Trophoblast cell (in vitro differentiated cells and primary cell): ENCODE measurements around the gene PTP4A1.

Source experiments
- DNase-seq, 2 donors: peaks; one replicate each; pipeline ENCODE4 v3.0.0-alpha.2; 2016
- H2AFZ ChIP-seq: 2 replicates; pipeline ENCODE4 v1.6.1; 2013; ENCODE audit warnings: low read length, moderate library complexity, mild to moderate bottlenecking; ENCODE audit not compliant: insufficient read depth, poor library complexity
- H2AK5ac ChIP-seq: 2 replicates; pipeline ENCODE4 v1.6.1; 2013; ENCODE audit warnings: mild to moderate bottlenecking, low read length
- H2BK120ac ChIP-seq: 2 replicates; pipeline ENCODE4 v1.6.1; 2013; ENCODE audit warnings: low read length, mild to moderate bottlenecking, moderate library complexity; ENCODE audit not compliant: insufficient read depth, poor library complexity
- H2BK12ac ChIP-seq: 2 replicates; pipeline ENCODE4 v1.6.1; 2013; ENCODE audit warnings: mild to moderate bottlenecking, low read length, moderate library complexity
- H2BK5ac ChIP-seq: 2 replicates; pipeline ENCODE4 v1.6.1; 2013; ENCODE audit warnings: low read length, low read depth, moderate library complexity, mild to moderate bottlenecking; ENCODE audit not compliant: poor library complexity
- H3K14ac ChIP-seq: 2 replicates; pipeline ENCODE4 v1.6.1; 2013; ENCODE audit warnings: mild to moderate bottlenecking, low read length
- H3K18ac ChIP-seq: 2 replicates; pipeline ENCODE4 v1.6.1; 2013; ENCODE audit warnings: mild to moderate bottlenecking, low read length
- H3K23ac ChIP-seq: 2 replicates; pipeline ENCODE4 v1.6.1; 2013; ENCODE audit warnings: low read length
- H3K27ac ChIP-seq: 2 replicates; pipeline ENCODE4 v1.5.1; 2013; ENCODE audit warnings: low read depth, mild to moderate bottlenecking, inconsistent platforms, low read length, moderate library complexity
- H3K27me3 ChIP-seq: 2 replicates; pipeline ENCODE4 v1.6.1; 2013; ENCODE audit warnings: inconsistent platforms, mild to moderate bottlenecking, low read length, moderate library complexity; ENCODE audit not compliant: insufficient read depth
- H3K36me3 ChIP-seq, 2 experiments: 1 replicate in 1 of 2; 2 replicates in 1 of 2; pipeline ENCODE4 v1.6.1; 2013; ENCODE audit warnings: low read length in 2 of 2, mild to moderate bottlenecking in 2 of 2, moderate library complexity in 1 of 2; ENCODE audit not compliant: insufficient read depth in 2 of 2, control insufficient read depth in 1 of 2
- H3K4ac ChIP-seq: 2 replicates; pipeline ENCODE4 v1.6.1; 2013; ENCODE audit warnings: low read depth, mild to moderate bottlenecking, low read length, moderate library complexity
- H3K4me1 ChIP-seq, 2 experiments: 1 replicate in 1 of 2; 2 replicates in 1 of 2; pipeline ENCODE4 v1.6.1; 2013; ENCODE audit warnings: low read length in 2 of 2, mild to moderate bottlenecking in 2 of 2, moderate library complexity in 1 of 2; ENCODE audit not compliant: insufficient read depth in 2 of 2, control insufficient read depth in 1 of 2
- H3K4me2 ChIP-seq: 2 replicates; pipeline ENCODE4 v1.6.1; 2013; ENCODE audit warnings: inconsistent platforms, mild to moderate bottlenecking, low read length, moderate library complexity
- H3K4me3 ChIP-seq: 2 replicates; pipeline ENCODE4 v1.5.1; 2013; ENCODE audit warnings: mild to moderate bottlenecking, low read depth, low read length, inconsistent platforms
- H3K79me1 ChIP-seq: one replicate; pipeline ENCODE4 v1.6.1; 2013; ENCODE audit warnings: low read length
- H3K79me2 ChIP-seq: 2 replicates; pipeline ENCODE4 v1.6.1; 2013; ENCODE audit warnings: low read length, mild to moderate bottlenecking; ENCODE audit not compliant: control insufficient read depth, insufficient read depth, poor library complexity
- H3K9ac ChIP-seq: 2 replicates; pipeline ENCODE4 v1.6.1; 2013; ENCODE audit warnings: mild to moderate bottlenecking, low read length
- H3K9me3 ChIP-seq: 2 replicates; pipeline ENCODE4 v1.6.1; 2013; ENCODE audit warnings: low read depth, mild to moderate bottlenecking, control low read depth, inconsistent platforms, low read length; ENCODE audit not compliant: insufficient read depth
- H4K12ac ChIP-seq: 2 replicates; pipeline ENCODE4 v1.6.1; 2013; ENCODE audit warnings: low read depth, mild to moderate bottlenecking, low read length, moderate library complexity
- H4K8ac ChIP-seq: 2 replicates; pipeline ENCODE4 v1.6.1; 2013; ENCODE audit warnings: low read depth, mild to moderate bottlenecking, low read length, moderate library complexity
- H4K91ac ChIP-seq: one replicate; pipeline ENCODE4 v1.6.1; 2013; ENCODE audit warnings: low read depth, mild to moderate bottlenecking, low read length, moderate library complexity
- WGBS: extraction: QIAGEN DNeasy Blood & Tissue Kit; methylation state at CpG from one replicate; pipeline ENCODE4 v1.1.7; 2013; ENCODE audit warnings: missing lambda C conversion rate; ENCODE audit not compliant: insufficient read length, insufficient coverage; ENCODE audit errors: extremely low coverage; 5-methylcytosine and 5-hydroxymethylcytosine counted together

PTP4A1 gene

DNA sequence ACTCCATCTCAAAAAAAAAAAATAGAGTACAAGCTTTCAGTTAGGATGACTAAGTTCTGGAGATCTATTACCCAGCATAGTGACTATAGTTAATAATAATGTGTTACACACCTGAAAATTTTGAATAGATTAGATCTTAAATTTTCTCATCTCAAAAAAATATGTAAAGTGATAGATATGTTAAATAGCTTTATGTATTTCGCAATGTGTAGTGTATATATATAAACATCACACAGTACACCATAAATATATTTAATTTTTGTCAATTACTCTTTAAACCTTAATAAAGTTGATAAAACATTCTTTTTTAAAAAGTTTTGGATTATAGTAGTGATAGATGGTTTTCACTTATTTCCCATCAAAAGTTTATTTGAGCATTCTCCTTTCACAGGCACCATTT lies 25.6 kb upstream of the PTP4A1 start:
- no peak overlapping the region for H3K27ac ChIP-seq
- H3K4me3 ChIP-seq = no peak overlapping the region
- no peak overlapping the region for H3K9ac ChIP-seq
- no peaks in the 10 kb centered on the region for H3K27me3 ChIP-seq
- no peak overlapping the region for H3K23ac ChIP-seq
- H4K12ac ChIP-seq = no peak overlapping the region
- H3K79me2 ChIP-seq = no peaks in the 10 kb centered on the region
- H3K4ac ChIP-seq = no peak overlapping the region
- no peak overlapping the region for H2BK120ac ChIP-seq
- no peak overlapping the region for H3K18ac ChIP-seq
- no peaks in the 10 kb centered on the region for H3K9me3 ChIP-seq
- WGBS = no CpG with 5 or more reads among the region's 1 CpG
- H2AK5ac ChIP-seq = no peak overlapping the region
- no peak overlapping the region for H3K4me2 ChIP-seq
- no peak overlapping the region for H2BK5ac ChIP-seq
- H3K36me3 ChIP-seq = no peaks in the 10 kb centered on the region
- no peak overlapping the region for H4K8ac ChIP-seq
- H2BK12ac ChIP-seq = no peak overlapping the region
- no peak for DNase-seq
- no peaks in the 10 kb centered on the region for H3K79me1 ChIP-seq
- no peak overlapping the region for H4K91ac ChIP-seq
- H3K4me1 ChIP-seq = no peaks in the 10 kb centered on the region
- no peak overlapping the region for H2AFZ ChIP-seq
- no peak overlapping the region for H3K14ac ChIP-seq

DNA sequence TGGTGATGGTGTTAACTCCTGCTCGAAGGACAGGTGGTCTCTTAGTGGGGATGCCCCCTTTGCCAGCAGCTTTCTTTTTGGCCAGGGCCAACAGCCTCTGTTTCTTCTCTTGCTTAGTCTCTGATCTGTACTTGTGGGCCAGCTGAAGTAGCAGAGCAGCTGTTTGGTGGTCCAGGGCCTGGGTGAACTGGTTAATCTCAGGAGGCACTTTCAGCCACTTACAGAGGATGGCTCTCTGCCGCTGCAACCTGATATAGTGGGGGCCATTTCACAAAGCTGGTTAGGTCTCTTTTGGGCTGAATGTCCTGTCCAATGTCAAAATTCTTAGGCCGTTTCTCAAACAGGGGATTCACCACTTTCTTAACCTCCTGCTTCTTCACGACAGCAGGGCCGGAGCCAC lies 23.2 kb upstream of the PTP4A1 start:
- Histone ChIP-seq H3K23ac (no peak overlapping the region), H3K9me3 (no peaks in the 10 kb centered on the region), H4K8ac (no peak overlapping the region), H3K79me2 (no peaks in the 10 kb centered on the region), H3K4ac (no peak overlapping the region), H2BK120ac (no peak overlapping the region), H3K4me1 (no peaks in the 10 kb centered on the region), H3K4me2 (no peak overlapping the region), H3K4me3 (no peak overlapping the region), H3K9ac (no peak overlapping the region), H2AK5ac (no peak overlapping the region), H3K27me3 (no peaks in the 10 kb centered on the region), H4K12ac (no peak overlapping the region), H2BK12ac (no peak overlapping the region), H2BK5ac (no peak overlapping the region), H3K27ac (no peak overlapping the region), H4K91ac (no peak overlapping the region), H2AFZ (no peak overlapping the region), H3K14ac (no peak overlapping the region), H3K18ac (no peak overlapping the region), H3K79me1 (no peaks in the 10 kb centered on the region), H3K36me3 (no peaks in the 10 kb centered on the region)
- DNase-seq = no peak
- no CpG with 5 or more reads among the region's 5 CpGs for WGBS

DNA sequence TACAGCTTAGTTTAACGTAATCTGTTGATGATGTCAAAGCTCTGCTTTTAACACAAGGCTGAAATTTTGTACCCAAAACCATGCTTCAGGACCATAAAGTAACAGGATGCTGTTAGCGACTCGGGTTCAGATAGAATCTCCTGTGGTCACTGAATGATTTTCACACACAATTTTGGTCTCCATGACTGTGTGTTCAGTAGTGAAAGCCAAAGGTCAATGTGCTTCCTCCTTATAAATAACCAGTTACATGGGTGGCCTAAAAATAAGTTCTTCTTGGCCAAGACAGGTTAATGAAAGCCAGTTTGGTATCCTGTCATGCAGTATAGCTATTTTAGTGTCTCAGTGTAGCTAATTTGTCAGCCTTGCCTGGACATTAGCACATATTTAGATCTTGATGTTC lies 19.1 kb upstream of the PTP4A1 start:
- Histone ChIP-seq H2BK12ac (no peak overlapping the region), H3K36me3 (no peaks in the 10 kb centered on the region), H3K79me1 (no peaks in the 10 kb centered on the region), H3K27me3 (no peaks in the 10 kb centered on the region), H3K9me3 (no peaks in the 10 kb centered on the region), H3K27ac (no peak overlapping the region), H2AK5ac (no peak overlapping the region), H4K12ac (no peak overlapping the region), H3K9ac (no peak overlapping the region), H3K23ac (no peak overlapping the region), H3K4me3 (no peak overlapping the region), H3K4ac (no peak overlapping the region), H3K18ac (no peak overlapping the region), H2BK120ac (no peak overlapping the region), H4K8ac (no peak overlapping the region), H3K4me1 (no peaks in the 10 kb centered on the region), H3K79me2 (no peaks in the 10 kb centered on the region), H2AFZ (no peak overlapping the region), H3K4me2 (no peak overlapping the region), H3K14ac (no peak overlapping the region), H4K91ac (no peak overlapping the region), H2BK5ac (no peak overlapping the region)
- WGBS = no CpG with 5 or more reads among the region's 3 CpGs
- no peak for DNase-seq

DNA sequence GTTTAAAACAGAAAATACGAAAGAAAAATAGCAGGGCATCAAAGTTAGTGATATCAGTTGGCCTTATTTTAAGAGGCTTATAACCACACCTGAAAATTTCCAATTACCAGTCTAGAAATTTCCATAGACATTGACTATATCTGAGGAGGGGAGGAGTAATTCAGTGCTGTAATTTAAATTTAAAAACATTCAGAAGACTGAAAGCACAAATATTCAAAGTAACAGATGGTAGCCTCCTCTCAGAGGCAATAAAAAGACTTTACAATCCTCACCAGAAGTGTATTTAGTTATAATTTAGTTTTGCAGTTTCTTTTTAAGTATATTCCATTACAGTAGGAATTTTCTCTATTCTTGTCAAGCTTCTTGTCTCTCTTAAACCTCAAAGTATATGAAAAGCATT lies 18.4 kb upstream of the PTP4A1 start:
- H3K79me2 ChIP-seq = no peaks in the 10 kb centered on the region
- H3K23ac ChIP-seq = no peak overlapping the region
- no peaks in the 10 kb centered on the region for H3K79me1 ChIP-seq
- no peak overlapping the region for H4K12ac ChIP-seq
- H2AK5ac ChIP-seq = no peak overlapping the region
- WGBS = no CpG with 5 or more reads among the region's 1 CpG
- no peaks in the 10 kb centered on the region for H3K9me3 ChIP-seq
- H4K91ac ChIP-seq = no peak overlapping the region
- no peak overlapping the region for H4K8ac ChIP-seq
- no peak for DNase-seq
- no peak overlapping the region for H3K18ac ChIP-seq
- H3K27me3 ChIP-seq = no peaks in the 10 kb centered on the region
- no peak overlapping the region for H2BK120ac ChIP-seq
- H2BK12ac ChIP-seq = no peak overlapping the region
- no peak overlapping the region for H3K4ac ChIP-seq
- no peaks in the 10 kb centered on the region for H3K4me1 ChIP-seq
- no peak overlapping the region for H2BK5ac ChIP-seq
- H3K14ac ChIP-seq = no peak overlapping the region
- H3K4me3 ChIP-seq = no peak overlapping the region
- H2AFZ ChIP-seq = no peak overlapping the region
- no peaks in the 10 kb centered on the region for H3K36me3 ChIP-seq
- H3K4me2 ChIP-seq = no peak overlapping the region
- no peak overlapping the region for H3K27ac ChIP-seq
- no peak overlapping the region for H3K9ac ChIP-seq
